Measurements from ENCODE around the gene DNAH10. TPM values are rescaled to one million over a fixed set of nuclear protein-coding genes. Genes with fewer than 3 reads are reported as not detected.

DNAH10 gene
- total and polyA plus RNA-seq, 2 of the 13 experiments (the other 11 are each of a cell fraction or from before 2014, with no cell fraction given), result 0.01 to 0.02 TPM

DNA sequence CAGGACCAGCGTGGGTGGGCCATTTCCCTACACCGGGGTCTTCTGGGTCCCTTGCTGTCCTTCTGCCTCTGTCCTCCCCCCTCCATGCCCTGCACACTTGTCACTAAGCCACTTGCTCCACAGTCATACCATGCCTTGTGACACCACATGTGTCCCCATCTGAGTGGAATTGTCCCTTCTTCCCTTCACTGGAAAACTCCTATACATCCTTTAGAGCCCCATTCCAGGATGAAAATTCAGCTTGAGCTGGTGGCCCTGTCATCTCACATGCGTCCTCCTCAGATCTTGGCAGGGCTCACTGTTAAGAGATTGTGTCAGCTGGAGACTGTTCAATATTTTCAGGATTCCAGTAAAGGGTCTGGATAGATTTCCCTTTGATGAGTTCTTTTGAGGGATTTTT is 87.4 kb downstream of the DNAH10 start:
- no peak overlapping the region for H3K27ac ChIP-seq (ENCODE audit: extremely low read length, insufficient read depth, low read length)
- no peaks in the 10 kb centered on the region for H3K79me2 ChIP-seq (ENCODE audit: insufficient read depth, low read length)
- ChIA-PET POLR2A (no interaction called here), CTCF (ENCODE audit: low intra/inter-chr PET ratio, low total read pairs) (no interaction called here)
- no peaks in the 10 kb centered on the region for H4K20me1 ChIP-seq (ENCODE audit: insufficient read depth, low read length)
- DNase-seq (ENCODE audit: low spot score) (no peak), ATAC-seq (no peak), FAIRE-seq (no peak)
- no peak overlapping the region for H3K4me2 ChIP-seq (ENCODE audit: low read depth, low read length)
- in situ Hi-C loops (cut with HindIII; ENCODE audit: extremely low pct_ligation_motif_present, low pct_unique_long_range_greater_than_20kb) (no loop called here), intact Hi-C loops (cut with micrococcal nuclease; ENCODE audit: unreplicated experiment) (no loop called here)
- H3K36me3 ChIP-seq (replicated peaks in 1 of 2; ENCODE audit: control insufficient read depth in 1 of 2, insufficient read depth in 2 of 2, low read length in 2 of 2), result no peaks in the 10 kb centered on the region
- 31% methylated on average over 3 of the region's 3 CpGs for WGBS (ENCODE audit: low lambda C conversion rate)
- H2AFZ ChIP-seq (ENCODE audit: low read length), result no peak overlapping the region
- H3K9ac ChIP-seq (ENCODE audit: insufficient read depth, low read depth, low read length), result no peak overlapping the region
- BruUV-seq (replicated peaks), result no TSS peak
- H3K4me3 ChIP-seq (replicated peaks in 1 of 3; ENCODE audit: insufficient read depth in 1 of 3, low read depth in 2 of 3, low read length in 3 of 3), result no peak overlapping the region
- H3K9me3 ChIP-seq (ENCODE audit: low read length), result no peaks in the 10 kb centered on the region
- H3K27me3 ChIP-seq (ENCODE audit: control insufficient read depth in 1 of 2, insufficient read depth in 2 of 2, low read length in 2 of 2), result peaks cover 1 to 34% of the 10 kb centered on the region in 2 experiments; a peak in 3 of 5 replicates
- H3K4me1 ChIP-seq (ENCODE audit: insufficient read depth, low read length), result no peaks in the 10 kb centered on the region
- TF ChIP-seq, protein P1, sequence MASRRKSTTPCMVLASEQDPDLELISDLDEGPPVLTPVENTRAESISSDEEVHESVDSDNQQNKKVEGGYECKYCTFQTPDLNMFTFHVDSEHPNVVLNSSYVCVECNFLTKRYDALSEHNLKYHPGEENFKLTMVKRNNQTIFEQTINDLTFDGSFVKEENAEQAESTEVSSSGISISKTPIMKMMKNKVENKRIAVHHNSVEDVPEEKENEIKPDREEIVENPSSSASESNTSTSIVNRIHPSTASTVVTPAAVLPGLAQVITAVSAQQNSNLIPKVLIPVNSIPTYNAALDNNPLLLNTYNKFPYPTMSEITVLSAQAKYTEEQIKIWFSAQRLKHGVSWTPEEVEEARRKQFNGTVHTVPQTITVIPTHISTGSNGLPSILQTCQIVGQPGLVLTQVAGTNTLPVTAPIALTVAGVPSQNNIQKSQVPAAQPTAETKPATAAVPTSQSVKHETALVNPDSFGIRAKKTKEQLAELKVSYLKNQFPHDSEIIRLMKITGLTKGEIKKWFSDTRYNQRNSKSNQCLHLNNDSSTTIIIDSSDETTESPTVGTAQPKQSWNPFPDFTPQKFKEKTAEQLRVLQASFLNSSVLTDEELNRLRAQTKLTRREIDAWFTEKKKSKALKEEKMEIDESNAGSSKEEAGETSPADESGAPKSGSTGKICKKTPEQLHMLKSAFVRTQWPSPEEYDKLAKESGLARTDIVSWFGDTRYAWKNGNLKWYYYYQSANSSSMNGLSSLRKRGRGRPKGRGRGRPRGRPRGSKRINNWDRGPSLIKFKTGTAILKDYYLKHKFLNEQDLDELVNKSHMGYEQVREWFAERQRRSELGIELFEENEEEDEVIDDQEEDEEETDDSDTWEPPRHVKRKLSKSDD (CRISPR knock-in tag; IDR thresholded peaks at IDR 0.05; ENCODE audit: low read depth), result no peak
- no peak for TF ChIP-seq MAZ (IDR thresholded peaks at IDR 0.05; ENCODE audit: borderline replicate concordance, low read depth, low read length)
- no peak for TF ChIP-seq MAZ (CRISPR knock-in tag; IDR thresholded peaks at IDR 0.05; ENCODE audit: low read depth)
- no peak for TF ChIP-seq ZNF839 (CRISPR knock-in tag; IDR thresholded peaks at IDR 0.05; ENCODE audit: borderline replicate concordance)
- TF ChIP-seq PAWR (CRISPR knock-in tag; IDR thresholded peaks at IDR 0.05; ENCODE audit: borderline replicate concordance), result no peak
- TF ChIP-seq, protein P2, sequence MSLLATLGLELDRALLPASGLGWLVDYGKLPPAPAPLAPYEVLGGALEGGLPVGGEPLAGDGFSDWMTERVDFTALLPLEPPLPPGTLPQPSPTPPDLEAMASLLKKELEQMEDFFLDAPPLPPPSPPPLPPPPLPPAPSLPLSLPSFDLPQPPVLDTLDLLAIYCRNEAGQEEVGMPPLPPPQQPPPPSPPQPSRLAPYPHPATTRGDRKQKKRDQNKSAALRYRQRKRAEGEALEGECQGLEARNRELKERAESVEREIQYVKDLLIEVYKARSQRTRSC (CRISPR knock-in tag; IDR thresholded peaks at IDR 0.05; ENCODE audit: low read depth), result no peak
- no peak for TF ChIP-seq ZNF510 (CRISPR knock-in tag; IDR thresholded peaks at IDR 0.05; ENCODE audit: low read depth)
- TF ChIP-seq, protein P3, sequence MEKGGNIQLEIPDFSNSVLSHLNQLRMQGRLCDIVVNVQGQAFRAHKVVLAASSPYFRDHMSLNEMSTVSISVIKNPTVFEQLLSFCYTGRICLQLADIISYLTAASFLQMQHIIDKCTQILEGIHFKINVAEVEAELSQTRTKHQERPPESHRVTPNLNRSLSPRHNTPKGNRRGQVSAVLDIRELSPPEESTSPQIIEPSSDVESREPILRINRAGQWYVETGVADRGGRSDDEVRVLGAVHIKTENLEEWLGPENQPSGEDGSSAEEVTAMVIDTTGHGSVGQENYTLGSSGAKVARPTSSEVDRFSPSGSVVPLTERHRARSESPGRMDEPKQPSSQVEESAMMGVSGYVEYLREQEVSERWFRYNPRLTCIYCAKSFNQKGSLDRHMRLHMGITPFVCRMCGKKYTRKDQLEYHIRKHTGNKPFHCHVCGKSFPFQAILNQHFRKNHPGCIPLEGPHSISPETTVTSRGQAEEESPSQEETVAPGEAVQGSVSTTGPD (CRISPR knock-in tag; IDR thresholded peaks at IDR 0.05), result no peak
- no peak for TF ChIP-seq SNAPC2 (CRISPR knock-in tag; IDR thresholded peaks at IDR 0.05)
- TF ChIP-seq ZNF737 (CRISPR knock-in tag; IDR thresholded peaks at IDR 0.05; ENCODE audit: borderline replicate concordance), result no peak
- TF ChIP-seq ZNF7 (CRISPR knock-in tag; IDR thresholded peaks at IDR 0.05), result no peak
- TF ChIP-seq, protein P4, sequence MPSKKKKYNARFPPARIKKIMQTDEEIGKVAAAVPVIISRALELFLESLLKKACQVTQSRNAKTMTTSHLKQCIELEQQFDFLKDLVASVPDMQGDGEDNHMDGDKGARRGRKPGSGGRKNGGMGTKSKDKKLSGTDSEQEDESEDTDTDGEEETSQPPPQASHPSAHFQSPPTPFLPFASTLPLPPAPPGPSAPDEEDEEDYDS (CRISPR knock-in tag; IDR thresholded peaks at IDR 0.05), result no peak
- TF ChIP-seq MXD4 (CRISPR knock-in tag; IDR thresholded peaks at IDR 0.05), result no peak
- TF ChIP-seq TBX2 (CRISPR knock-in tag; IDR thresholded peaks at IDR 0.05; ENCODE audit: borderline replicate concordance), result no peak
- TF ChIP-seq, protein P5, sequence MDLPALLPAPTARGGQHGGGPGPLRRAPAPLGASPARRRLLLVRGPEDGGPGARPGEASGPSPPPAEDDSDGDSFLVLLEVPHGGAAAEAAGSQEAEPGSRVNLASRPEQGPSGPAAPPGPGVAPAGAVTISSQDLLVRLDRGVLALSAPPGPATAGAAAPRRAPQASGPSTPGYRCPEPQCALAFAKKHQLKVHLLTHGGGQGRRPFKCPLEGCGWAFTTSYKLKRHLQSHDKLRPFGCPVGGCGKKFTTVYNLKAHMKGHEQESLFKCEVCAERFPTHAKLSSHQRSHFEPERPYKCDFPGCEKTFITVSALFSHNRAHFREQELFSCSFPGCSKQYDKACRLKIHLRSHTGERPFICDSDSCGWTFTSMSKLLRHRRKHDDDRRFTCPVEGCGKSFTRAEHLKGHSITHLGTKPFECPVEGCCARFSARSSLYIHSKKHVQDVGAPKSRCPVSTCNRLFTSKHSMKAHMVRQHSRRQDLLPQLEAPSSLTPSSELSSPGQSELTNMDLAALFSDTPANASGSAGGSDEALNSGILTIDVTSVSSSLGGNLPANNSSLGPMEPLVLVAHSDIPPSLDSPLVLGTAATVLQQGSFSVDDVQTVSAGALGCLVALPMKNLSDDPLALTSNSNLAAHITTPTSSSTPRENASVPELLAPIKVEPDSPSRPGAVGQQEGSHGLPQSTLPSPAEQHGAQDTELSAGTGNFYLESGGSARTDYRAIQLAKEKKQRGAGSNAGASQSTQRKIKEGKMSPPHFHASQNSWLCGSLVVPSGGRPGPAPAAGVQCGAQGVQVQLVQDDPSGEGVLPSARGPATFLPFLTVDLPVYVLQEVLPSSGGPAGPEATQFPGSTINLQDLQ (CRISPR knock-in tag; IDR thresholded peaks at IDR 0.05), result no peak
